Measurements from ENCODE around the gene SPEF2.

Gene SPEF2

GRCh38 chr5:35745660-35746059 is 128.0 kb downstream of the SPEF2 start:
- no peak for DNase-seq
- Histone ChIP-seq H4K91ac (ENCODE audit: low read length) (no peak overlapping the region), H2BK5ac (ENCODE audit: low read depth, low read length, poor library complexity, severe bottlenecking) (no peak overlapping the region), H3K9ac (ENCODE audit: low read length) (no peak overlapping the region), H4K8ac (ENCODE audit: low read length) (no peak overlapping the region), H3K14ac (ENCODE audit: low read length in 2 of 2) (no peak overlapping the region), H2BK120ac (ENCODE audit: low read depth, low read length) (no peak overlapping the region), H3K23ac (ENCODE audit: low read length in 2 of 2) (no peak overlapping the region), H3K4ac (ENCODE audit: low read depth in 1 of 2, low read length in 2 of 2) (no peak overlapping the region), H3K36me3 (ENCODE audit: control insufficient read depth in 1 of 2, insufficient read depth in 2 of 2, low read depth in 1 of 2, low read length in 2 of 2) (no peaks in the 10 kb centered on the region), H2AK5ac (ENCODE audit: low read length, severe bottlenecking) (no peak overlapping the region), H3K4me1 (ENCODE audit: control insufficient read depth, insufficient read depth, low read depth, low read length) (no peaks in the 10 kb centered on the region), H3K4me2 (ENCODE audit: low read length, poor library complexity, severe bottlenecking) (no peak overlapping the region), H3K27me3 (ENCODE audit: control insufficient read depth in 1 of 2, insufficient read depth in 1 of 2, low read length in 2 of 2) (no peaks in the 10 kb centered on the region), H3K9me3 (ENCODE audit: control insufficient read depth, low read length) (no peaks in the 10 kb centered on the region), H3K79me1 (replicated peaks; ENCODE audit: low read length, poor library complexity, severe bottlenecking) (no peaks in the 10 kb centered on the region), H3K18ac (ENCODE audit: low read depth in 1 of 2, low read length in 2 of 2) (no peak overlapping the region), H2AFZ (ENCODE audit: low read depth, low read length) (no peak overlapping the region), H2BK15ac (ENCODE audit: low read depth, poor library complexity, severe bottlenecking) (no peak overlapping the region), H2BK12ac (ENCODE audit: low read length in 2 of 2) (no peak overlapping the region), H3K27ac (ENCODE audit: low read length, poor library complexity, severe bottlenecking) (no peak overlapping the region), H3K4me3 (ENCODE audit: insufficient read depth in 1 of 2, low read depth in 1 of 2, low read length in 2 of 2) (no peak overlapping the region)
- WGBS, result 84% methylated on average over 3 of the region's 3 CpGs

- no peak overlapping the region for H3K4me3 ChIP-seq (ENCODE audit: insufficient read depth in 1 of 2, low read depth in 1 of 2, low read length in 2 of 2)
- H3K9me3 ChIP-seq (ENCODE audit: control insufficient read depth, low read length), result no peaks in the 10 kb centered on the region
- H2AFZ ChIP-seq (ENCODE audit: low read depth, low read length), result no peak overlapping the region
- no peak overlapping the region for H3K4ac ChIP-seq (ENCODE audit: low read depth in 1 of 2, low read length in 2 of 2)
- no peak for DNase-seq
- H4K8ac ChIP-seq (ENCODE audit: low read length), result no peak overlapping the region
- H3K79me1 ChIP-seq (replicated peaks; ENCODE audit: low read length, poor library complexity, severe bottlenecking), result no peaks in the 10 kb centered on the region
- no peak overlapping the region for H3K14ac ChIP-seq (ENCODE audit: low read length in 2 of 2)
- no peak overlapping the region for H2BK5ac ChIP-seq (ENCODE audit: low read depth, low read length, poor library complexity, severe bottlenecking)
- H3K4me2 ChIP-seq (ENCODE audit: low read length, poor library complexity, severe bottlenecking), result no peak overlapping the region
- H3K23ac ChIP-seq (ENCODE audit: low read length in 2 of 2), result no peak overlapping the region
- H2BK15ac ChIP-seq (ENCODE audit: low read depth, poor library complexity, severe bottlenecking), result no peak overlapping the region
- WGBS, result 89% methylated on average over 4 of the region's 6 CpGs
- no peaks in the 10 kb centered on the region for H3K27me3 ChIP-seq (ENCODE audit: control insufficient read depth in 1 of 2, insufficient read depth in 1 of 2, low read length in 2 of 2)
- no peak overlapping the region for H3K9ac ChIP-seq (ENCODE audit: low read length)
- no peaks in the 10 kb centered on the region for H3K36me3 ChIP-seq (ENCODE audit: control insufficient read depth in 1 of 2, insufficient read depth in 2 of 2, low read depth in 1 of 2, low read length in 2 of 2)
- H2BK12ac ChIP-seq (ENCODE audit: low read length in 2 of 2), result no peak overlapping the region
- H3K4me1 ChIP-seq (ENCODE audit: control insufficient read depth, insufficient read depth, low read depth, low read length), result no peaks in the 10 kb centered on the region
- H4K91ac ChIP-seq (ENCODE audit: low read length), result no peak overlapping the region
- no peak overlapping the region for H3K18ac ChIP-seq (ENCODE audit: low read depth in 1 of 2, low read length in 2 of 2)
- H2BK120ac ChIP-seq (ENCODE audit: low read depth, low read length), result no peak overlapping the region
- no peak overlapping the region for H3K27ac ChIP-seq (ENCODE audit: low read length, poor library complexity, severe bottlenecking)
- H2AK5ac ChIP-seq (ENCODE audit: low read length, severe bottlenecking), result no peak overlapping the region
Measured at GRCh38 chr5:35752012-35752411, 134.3 kb downstream of the SPEF2 start.

GRCh38 chr5:35753500-35753899 is 135.8 kb downstream of the SPEF2 start:
- Histone ChIP-seq H3K14ac (ENCODE audit: low read length in 2 of 2) (no peak overlapping the region), H3K79me1 (replicated peaks; ENCODE audit: low read length, poor library complexity, severe bottlenecking) (no peaks in the 10 kb centered on the region), H3K4me1 (ENCODE audit: control insufficient read depth, insufficient read depth, low read depth, low read length) (no peaks in the 10 kb centered on the region), H3K18ac (ENCODE audit: low read depth in 1 of 2, low read length in 2 of 2) (no peak overlapping the region), H2BK15ac (ENCODE audit: low read depth, poor library complexity, severe bottlenecking) (no peak overlapping the region), H2AK5ac (ENCODE audit: low read length, severe bottlenecking) (no peak overlapping the region), H3K27me3 (ENCODE audit: control insufficient read depth in 1 of 2, insufficient read depth in 1 of 2, low read length in 2 of 2) (no peaks in the 10 kb centered on the region), H3K9me3 (ENCODE audit: control insufficient read depth, low read length) (no peaks in the 10 kb centered on the region), H3K9ac (ENCODE audit: low read length) (no peak overlapping the region), H4K8ac (ENCODE audit: low read length) (no peak overlapping the region), H3K4me3 (ENCODE audit: insufficient read depth in 1 of 2, low read depth in 1 of 2, low read length in 2 of 2) (no peak overlapping the region), H3K4me2 (ENCODE audit: low read length, poor library complexity, severe bottlenecking) (no peak overlapping the region), H3K36me3 (ENCODE audit: control insufficient read depth in 1 of 2, insufficient read depth in 2 of 2, low read depth in 1 of 2, low read length in 2 of 2) (no peaks in the 10 kb centered on the region), H2BK5ac (ENCODE audit: low read depth, low read length, poor library complexity, severe bottlenecking) (no peak overlapping the region), H2AFZ (ENCODE audit: low read depth, low read length) (no peak overlapping the region), H2BK120ac (ENCODE audit: low read depth, low read length) (no peak overlapping the region), H3K4ac (ENCODE audit: low read depth in 1 of 2, low read length in 2 of 2) (no peak overlapping the region), H3K23ac (ENCODE audit: low read length in 2 of 2) (no peak overlapping the region), H4K91ac (ENCODE audit: low read length) (no peak overlapping the region), H2BK12ac (ENCODE audit: low read length in 2 of 2) (no peak overlapping the region), H3K27ac (ENCODE audit: low read length, poor library complexity, severe bottlenecking) (no peak overlapping the region)
- WGBS, result 77% methylated on average over 5 of the region's 5 CpGs
- no peak for DNase-seq

GRCh38 chr5:35754481-35754880 is 136.8 kb downstream of the SPEF2 start:
- no peaks in the 10 kb centered on the region for H3K27me3 ChIP-seq (ENCODE audit: control insufficient read depth in 1 of 2, insufficient read depth in 1 of 2, low read length in 2 of 2)
- H3K9ac ChIP-seq (ENCODE audit: low read length), result no peak overlapping the region
- no peak overlapping the region for H2BK5ac ChIP-seq (ENCODE audit: low read depth, low read length, poor library complexity, severe bottlenecking)
- H4K91ac ChIP-seq (ENCODE audit: low read length), result no peak overlapping the region
- H2BK12ac ChIP-seq (ENCODE audit: low read length in 2 of 2), result no peak overlapping the region
- H2BK120ac ChIP-seq (ENCODE audit: low read depth, low read length), result no peak overlapping the region
- H4K8ac ChIP-seq (ENCODE audit: low read length), result no peak overlapping the region
- no peaks in the 10 kb centered on the region for H3K4me1 ChIP-seq (ENCODE audit: control insufficient read depth, insufficient read depth, low read depth, low read length)
- no peak overlapping the region for H3K27ac ChIP-seq (ENCODE audit: low read length, poor library complexity, severe bottlenecking)
- no peak overlapping the region for H2AK5ac ChIP-seq (ENCODE audit: low read length, severe bottlenecking)
- no peaks in the 10 kb centered on the region for H3K36me3 ChIP-seq (ENCODE audit: control insufficient read depth in 1 of 2, insufficient read depth in 2 of 2, low read depth in 1 of 2, low read length in 2 of 2)
- H3K4me2 ChIP-seq (ENCODE audit: low read length, poor library complexity, severe bottlenecking), result no peak overlapping the region
- no peak overlapping the region for H3K4me3 ChIP-seq (ENCODE audit: insufficient read depth in 1 of 2, low read depth in 1 of 2, low read length in 2 of 2)
- WGBS, result 14% methylated on average over 1 of the region's 1 CpG
- no peak overlapping the region for H3K23ac ChIP-seq (ENCODE audit: low read length in 2 of 2)
- H2AFZ ChIP-seq (ENCODE audit: low read depth, low read length), result no peak overlapping the region
- H2BK15ac ChIP-seq (ENCODE audit: low read depth, poor library complexity, severe bottlenecking), result no peak overlapping the region
- no peak for DNase-seq
- no peak overlapping the region for H3K4ac ChIP-seq (ENCODE audit: low read depth in 1 of 2, low read length in 2 of 2)
- H3K9me3 ChIP-seq (ENCODE audit: control insufficient read depth, low read length), result no peaks in the 10 kb centered on the region
- no peak overlapping the region for H3K18ac ChIP-seq (ENCODE audit: low read depth in 1 of 2, low read length in 2 of 2)
- no peak overlapping the region for H3K14ac ChIP-seq (ENCODE audit: low read length in 2 of 2)
- H3K79me1 ChIP-seq (replicated peaks; ENCODE audit: low read length, poor library complexity, severe bottlenecking), result no peaks in the 10 kb centered on the region

Data from mesenchymal stem cell (in vitro differentiated cells and primary cell).